OCI-LY3 (cell line): Measurements from ENCODE around the gene IMMP2L.
A peak's percentile ranks its signal among the peaks of the same experiment; 100 is the strongest.

Experiments
- H2AFZ ChIP-seq: fragments of 200-600, 300-600 bp; shearing (Covaris generic); 2 replicates; pipeline ENCODE4 v1.6.0; 2014; ENCODE audit warnings: antibody characterized with exemption, low read depth, low read length
- H3K27ac ChIP-seq: fragments of 200-600, 300-600 bp; sonication (generic); 2 replicates; pipeline ENCODE4 v1.5.1; 2014; ENCODE audit warnings: mild to moderate bottlenecking, low read length, moderate library complexity, mixed read lengths
- H3K27me3 ChIP-seq: fragments of 200-600, 300-600 bp; sonication (generic); 2 replicates; pipeline ENCODE4 v1.6.1; 2014; ENCODE audit warnings: low read depth, low read length, mixed read lengths
- H3K36me3 ChIP-seq: fragments of 200-600, 300-600 bp; sonication (generic); replicated peaks from 2 replicates; pipeline ENCODE3; 2014; ENCODE audit warnings: low read depth, low read length, mixed read lengths
- H3K4me1 ChIP-seq: fragments of 300-600, 200-600 bp; sonication (generic); 2 replicates; pipeline ENCODE4 v1.6.1; 2014; ENCODE audit warnings: low read length, mixed read lengths
- H3K4me2 ChIP-seq: fragments of 200-600, 300-600 bp; sonication (generic); 2 replicates; pipeline ENCODE4 v1.6.1; 2014; ENCODE audit warnings: low read length, mixed read lengths
- H3K4me3 ChIP-seq: fragments of 300-600, 200-600 bp; sonication (generic); 2 replicates; pipeline ENCODE4 v1.5.1; 2014; ENCODE audit warnings: antibody characterized with exemption, mild to moderate bottlenecking, low read length, moderate library complexity
- H3K79me2 ChIP-seq: fragments of 300-600, 200-600 bp; shearing (Covaris generic); 2 replicates; pipeline ENCODE4 v1.6.1; 2014; ENCODE audit warnings: mild to moderate bottlenecking, low read length, mixed read lengths
- H3K9ac ChIP-seq: fragments of 300-600, 200-600 bp; shearing (Covaris generic); 2 replicates; pipeline ENCODE4 v1.6.0; 2014; ENCODE audit warnings: mild to moderate bottlenecking, low read length, moderate library complexity
- H3K9me3 ChIP-seq: fragments of 200-600, 300-600 bp; shearing (Covaris generic); 2 replicates; pipeline ENCODE4 v1.6.1; 2014; ENCODE audit warnings: low read length, mixed read lengths; ENCODE audit not compliant: insufficient read depth
- H4K20me1 ChIP-seq: fragments of 200-600, 300-600 bp; sonication (generic); 2 replicates; pipeline ENCODE4 v1.6.1; 2016; ENCODE audit warnings: low read length, mixed read lengths; ENCODE audit not compliant: insufficient read depth
- CTCF ChIP-seq: fragments of 200-600, 300-600 bp; sonication (generic); IDR thresholded peaks from 2 replicates; pipeline ENCODE4 v1.5.1; 2014; ENCODE audit warnings: antibody characterized with exemption, low read length, low read depth
- EZH2phosphoT487 ChIP-seq: fragments of 200-600 bp; shearing (Covaris generic); IDR thresholded peaks from 2 replicates; pipeline ENCODE4 v1.6.1; 2018; ENCODE audit warnings: antibody characterized with exemption, mixed run types, low read depth

The IMMP2L gene

GRCh38 chr7:111146136-111146535 lies 416.2 kb downstream of the IMMP2L start:
- Histone ChIP-seq H3K79me2 (no peaks in the 10 kb centered on the region), H3K9me3 (no peaks in the 10 kb centered on the region), H3K4me1 (peaks cover 11% of the 10 kb centered on the region), H3K4me3 (no peak overlapping the region), H4K20me1 (no peaks in the 10 kb centered on the region), H3K9ac (no peak overlapping the region), H3K27ac (no peak overlapping the region), H3K4me2 (no peak overlapping the region), H3K36me3 (no peaks in the 10 kb centered on the region), H3K27me3 (no peaks in the 10 kb centered on the region), H2AFZ (no peak overlapping the region)
- TF ChIP-seq EZH2phosphoT487 (no peak), CTCF (no peak)

GRCh38 chr7:111145472-111145871 lies 416.8 kb downstream of the IMMP2L start:
- Histone ChIP-seq H4K20me1 (no peaks in the 10 kb centered on the region), H3K4me3 (no peak overlapping the region), H3K27ac (no peak overlapping the region), H3K4me1 (peaks cover 13% of the 10 kb centered on the region), H3K9ac (no peak overlapping the region), H3K36me3 (no peaks in the 10 kb centered on the region), H3K4me2 (no peak overlapping the region), H3K9me3 (no peaks in the 10 kb centered on the region), H3K79me2 (no peaks in the 10 kb centered on the region), H2AFZ (no peak overlapping the region), H3K27me3 (no peaks in the 10 kb centered on the region)
- TF ChIP-seq EZH2phosphoT487: no peak
- TF ChIP-seq CTCF: no peak

GRCh38 chr7:111140091-111140865 lies 422.0 kb downstream of the IMMP2L start:
- Histone ChIP-seq H3K27ac (no peak overlapping the region), H3K9ac (no peak overlapping the region), H3K79me2 (no peaks in the 10 kb centered on the region), H3K36me3 (no peaks in the 10 kb centered on the region), H4K20me1 (no peaks in the 10 kb centered on the region), H3K27me3 (no peaks in the 10 kb centered on the region), H3K4me3 (no peak overlapping the region), H3K4me2 (no peak overlapping the region), H3K9me3 (no peaks in the 10 kb centered on the region), H3K4me1 (peaks cover 35% of the 10 kb centered on the region), H2AFZ (no peak overlapping the region)
- no peak for TF ChIP-seq EZH2phosphoT487
- TF ChIP-seq CTCF: no peak

- no peaks in the 10 kb centered on the region for H3K9me3 ChIP-seq
- H3K36me3 ChIP-seq: no peaks in the 10 kb centered on the region
- no peaks in the 10 kb centered on the region for H4K20me1 ChIP-seq
- H3K4me3 ChIP-seq: peak overlapping the region; percentile 32; the same call in 1 of the 2 replicates
- peak overlapping the region; percentile 41; the same call in 1 of the 2 replicates for H3K9ac ChIP-seq
- peak overlapping the region; percentile 69 for H3K4me2 ChIP-seq
- no peaks in the 10 kb centered on the region for H3K27me3 ChIP-seq
- TF ChIP-seq EZH2phosphoT487 (no peak), CTCF (no peak)
- H2AFZ ChIP-seq: no peak overlapping the region
- H3K79me2 ChIP-seq: no peaks in the 10 kb centered on the region
- peak overlapping the region; percentile 90 for H3K27ac ChIP-seq
- H3K4me1 ChIP-seq: peaks cover 35% of the 10 kb centered on the region
Measured at GRCh38 chr7:111138586-111138985, 423.7 kb downstream of the IMMP2L start.
